GOT3 (cell line): ENCODE data around the gene RASL11B.
"Not testable (repeated sequence)": the region's sequence is repeated elsewhere in the genome, so short reads cannot be mapped to it uniquely, and the experiment has no call there.

Experiments
- DNase-seq: peaks from one replicate; lab custom pipeline; 2025; ENCODE audit warnings: mixed read lengths; lab: John Stamatoyannopoulos, UW

The RASL11B gene, protein sequence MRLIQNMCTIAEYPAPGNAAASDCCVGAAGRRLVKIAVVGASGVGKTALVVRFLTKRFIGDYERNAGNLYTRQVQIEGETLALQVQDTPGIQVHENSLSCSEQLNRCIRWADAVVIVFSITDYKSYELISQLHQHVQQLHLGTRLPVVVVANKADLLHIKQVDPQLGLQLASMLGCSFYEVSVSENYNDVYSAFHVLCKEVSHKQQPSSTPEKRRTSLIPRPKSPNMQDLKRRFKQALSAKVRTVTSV

GRCh38 chr4:52861879-52862616 is at the start of gene RASL11B:
RASL11B (plus strand) TSS chr4:52862317; CDS start chr4:52862508, 191 bp downstream.
- peak; percentile 14 for DNase-seq

DNA sequence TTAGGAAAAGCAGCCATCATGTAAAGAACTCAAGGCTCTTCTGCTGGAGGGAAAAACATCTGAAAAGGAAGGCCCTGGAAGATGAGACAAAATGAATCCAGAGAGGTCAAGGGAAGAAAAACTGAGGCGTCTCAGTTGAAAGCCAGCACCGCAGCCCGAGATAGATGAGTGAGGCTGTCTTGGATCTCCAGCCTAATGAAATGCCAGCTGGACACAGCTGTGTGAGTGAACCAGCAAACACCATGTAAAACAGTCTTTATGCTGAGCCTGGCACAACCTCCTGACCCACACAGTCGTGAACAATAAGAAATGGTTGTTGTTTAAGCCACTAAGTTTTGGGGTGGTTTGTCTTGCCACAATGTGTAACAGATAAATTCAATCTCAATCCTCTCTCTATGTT is 48.6 kb upstream of the RASL11B start:
- no peak for DNase-seq

DNA sequence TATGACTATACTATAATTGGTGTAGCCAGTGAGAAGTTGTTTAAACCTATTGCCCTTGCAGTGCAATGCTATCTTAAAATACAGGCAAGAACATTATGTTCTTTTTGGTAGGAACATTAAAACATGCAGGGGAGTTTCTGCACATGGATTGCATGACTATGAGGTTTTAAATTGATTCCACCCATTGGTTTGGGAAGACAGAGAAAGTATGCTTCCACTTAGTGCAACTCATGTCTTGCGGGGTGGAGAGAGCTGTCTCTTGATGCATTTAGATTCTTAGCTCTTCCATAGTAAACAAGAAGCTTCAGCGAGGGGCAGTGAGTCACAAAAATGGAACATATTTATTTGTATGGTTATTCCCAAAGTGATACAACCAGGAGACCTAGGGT is 39.5 kb upstream of the RASL11B start:
- no peak for DNase-seq

DNA sequence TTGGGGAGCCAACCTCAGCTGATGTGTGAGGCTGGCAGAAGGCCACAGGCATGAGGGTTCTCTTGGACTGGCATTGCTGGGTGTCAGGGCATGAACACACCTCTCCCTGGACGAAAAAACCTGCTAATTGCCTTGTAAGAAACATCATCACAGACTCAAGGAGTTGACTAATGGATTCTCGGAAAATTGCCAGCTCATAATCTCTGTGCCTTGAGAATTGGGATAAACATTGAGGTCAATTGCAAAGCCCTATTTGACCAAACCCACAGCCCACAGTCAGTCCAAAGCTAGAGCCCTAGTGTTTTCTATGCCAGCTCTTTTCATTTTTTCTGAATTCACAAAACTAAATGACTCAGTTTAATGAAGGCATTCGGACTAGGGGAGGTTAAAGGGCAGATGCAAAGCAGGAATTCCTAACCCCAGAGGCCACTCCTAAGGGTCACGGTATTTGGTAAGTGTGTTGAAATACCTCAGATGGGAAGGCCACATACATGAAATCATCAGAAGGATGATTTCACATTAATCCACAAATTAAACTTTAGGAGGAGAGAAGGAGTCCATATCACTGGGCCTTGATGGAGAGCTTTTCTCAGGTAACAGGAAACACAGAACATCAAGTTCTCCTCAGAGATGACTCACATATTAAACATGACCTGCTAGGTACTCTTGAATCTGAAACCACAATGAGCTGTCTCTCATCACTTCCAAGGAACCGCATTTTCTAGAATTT is 39.0 kb upstream of the RASL11B start:
- peak; percentile 14 for DNase-seq

- DNase-seq, result no peak
Measured at GRCh38 chr4:52823702-52824092, 38.4 kb upstream of the RASL11B start.

GRCh38 chr4:52824270-52824602 is 37.9 kb upstream of the RASL11B start:
- no peak for DNase-seq

DNA sequence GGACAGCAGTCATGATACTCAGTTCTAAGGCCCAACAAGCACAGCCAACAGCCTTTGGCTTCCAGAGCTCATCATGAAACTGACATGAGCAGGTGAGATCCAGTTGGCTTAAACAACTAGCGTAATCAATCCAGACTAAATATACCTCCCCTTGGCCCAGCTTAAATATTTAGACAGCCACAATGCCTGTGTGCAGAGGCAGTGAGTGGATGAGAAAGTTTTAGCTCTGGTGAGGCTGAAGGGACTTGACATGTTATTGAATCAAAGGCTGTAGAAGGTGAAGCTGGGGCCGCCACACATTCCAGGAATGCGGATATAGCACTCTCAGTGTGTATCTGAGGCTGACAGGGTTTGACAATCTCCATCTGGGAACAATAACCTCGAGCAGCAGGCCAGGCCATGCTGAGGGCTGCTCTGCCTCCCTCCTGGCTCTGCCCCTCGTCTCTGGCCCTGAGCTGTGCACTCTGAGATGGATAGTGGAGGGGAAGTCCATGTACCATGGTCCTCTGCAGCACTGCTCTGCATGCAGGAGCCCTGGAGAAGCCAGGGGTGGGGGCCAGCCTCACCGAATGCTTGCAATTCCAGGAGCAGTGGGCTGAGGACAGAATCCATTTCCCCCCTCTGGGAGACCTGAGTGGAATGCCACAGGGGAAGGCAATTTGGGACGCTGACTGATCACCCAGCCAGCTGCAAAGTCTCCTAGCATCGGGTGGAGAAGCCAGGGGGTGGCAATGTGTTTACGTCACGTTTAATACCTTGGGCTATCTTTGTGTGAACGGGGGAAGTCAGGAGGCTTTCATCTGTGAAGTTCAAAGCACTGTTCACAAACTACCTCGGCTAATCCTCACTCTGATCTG is 37.3 kb upstream of the RASL11B start:
- DNase-seq, result no peak

- DNase-seq, result no peak
Measured at GRCh38 chr4:52825460-52826090, 36.5 kb upstream of the RASL11B start.

DNA sequence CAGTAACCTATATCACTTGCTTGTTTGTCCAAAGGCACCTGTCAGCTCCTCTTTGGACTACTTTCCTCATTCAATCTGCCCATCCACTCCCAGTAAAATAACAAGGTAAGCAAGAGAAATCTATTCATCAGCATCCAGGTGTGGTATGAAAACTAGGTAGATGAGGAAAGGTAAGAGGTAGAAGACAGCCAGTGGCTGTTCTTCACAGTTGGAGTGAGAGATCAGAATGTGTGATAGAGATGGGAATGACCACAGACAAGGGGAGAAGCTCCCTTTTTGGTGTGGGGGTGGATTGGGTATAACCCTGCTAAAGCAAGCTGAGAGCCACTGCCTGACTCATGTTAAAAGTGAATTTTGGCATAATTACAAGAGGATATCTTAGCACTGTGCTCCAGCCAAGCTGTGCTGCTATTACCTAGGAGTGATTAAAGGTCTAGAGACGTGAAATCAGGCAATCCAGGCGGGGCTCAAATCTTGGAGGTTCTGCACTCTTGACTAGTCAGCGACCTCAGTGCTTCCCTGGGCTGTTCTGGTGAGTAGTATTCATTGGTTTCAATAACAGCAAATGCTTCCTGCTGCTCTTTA is 28.1 kb upstream of the RASL11B start:
- DNase-seq, result no peak

DNA sequence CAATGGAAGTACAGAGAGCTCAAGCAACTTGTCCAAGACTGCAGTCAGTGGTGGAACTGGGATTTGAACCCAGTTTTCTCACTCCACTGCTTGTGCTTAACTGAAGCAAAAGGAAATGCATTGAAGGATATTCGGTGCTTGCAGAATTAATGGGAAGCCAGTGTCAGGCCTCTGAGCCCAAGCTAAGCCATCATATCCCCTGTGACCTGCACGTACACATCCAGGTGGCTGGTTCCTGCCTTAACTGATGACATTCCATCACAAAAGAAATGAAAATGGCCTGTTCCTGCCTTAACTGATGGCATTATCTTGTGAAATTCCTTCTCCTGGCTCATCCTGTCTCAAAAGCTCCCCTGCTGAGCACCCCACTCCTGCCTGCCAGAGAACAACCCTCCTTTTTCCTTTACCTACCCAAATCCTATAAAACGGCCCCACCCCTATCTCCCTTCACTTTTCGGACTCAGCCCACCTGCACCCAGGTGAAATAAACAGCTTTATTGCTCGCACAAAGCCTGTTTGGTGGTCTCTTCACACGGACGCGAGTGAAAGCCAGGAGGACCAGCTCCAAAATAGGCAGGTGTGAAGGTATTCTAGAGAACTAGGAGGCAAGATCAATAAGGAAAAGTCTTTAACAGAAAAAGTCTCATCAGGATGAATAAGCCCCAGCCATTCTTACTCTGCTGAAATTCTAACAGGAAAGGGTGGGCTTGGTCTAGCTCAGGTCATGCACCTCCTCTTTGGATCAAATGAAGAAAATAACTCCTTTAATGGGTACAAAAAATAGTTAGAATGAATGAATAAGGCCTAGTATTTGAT is 27.3 kb upstream of the RASL11B start:
- DNase-seq, result not testable (repeated sequence)

GRCh38 chr4:52836120-52836519 is 26.0 kb upstream of the RASL11B start:
- DNase-seq, result no peak

- no peak for DNase-seq
Measured at GRCh38 chr4:52836678-52837077, 25.4 kb upstream of the RASL11B start.

GRCh38 chr4:52837716-52838558 is 24.2 kb upstream of the RASL11B start:
- no peak for DNase-seq

GRCh38 chr4:52838729-52839586 is 23.2 kb upstream of the RASL11B start:
- no peak for DNase-seq

- no peak for DNase-seq
Measured at GRCh38 chr4:52840531-52841370, 21.4 kb upstream of the RASL11B start.

- no peak for DNase-seq
Measured at GRCh38 chr4:52841682-52842456, 20.2 kb upstream of the RASL11B start.

DNA sequence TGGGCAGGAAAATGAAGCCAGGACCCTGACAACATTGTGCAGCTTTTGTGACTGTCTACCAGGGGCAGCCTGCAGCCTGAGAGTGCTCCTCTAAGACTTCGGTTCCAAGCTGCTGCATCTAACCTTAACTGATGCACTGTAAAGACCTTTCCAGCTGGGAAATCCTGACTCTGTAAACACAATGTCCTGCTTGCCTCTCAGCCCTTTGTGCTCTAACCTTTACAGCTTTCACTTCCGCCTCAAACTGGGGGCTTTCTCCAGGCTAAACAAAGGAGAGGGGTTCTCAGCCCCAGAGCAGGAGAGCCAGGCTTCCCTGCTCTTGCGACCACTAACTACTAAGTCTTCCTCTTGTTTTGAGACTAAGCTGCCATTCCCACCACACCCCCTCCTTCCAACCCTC is 19.3 kb upstream of the RASL11B start:
- no peak for DNase-seq
